GM20431 (cell line): Measurements from ENCODE around the gene CACNB1.

Source experiments
- in situ Hi-C: fragments of 300-500 bp; cut with MseI, MboI; formaldehyde crosslinking; loops from one replicate; pipeline ENCODE4 v1.15.0; 2020; ENCODE audit warnings: low sequenced_read_pairs; ENCODE audit not compliant: unreplicated experiment

CACNB1 gene

DNA sequence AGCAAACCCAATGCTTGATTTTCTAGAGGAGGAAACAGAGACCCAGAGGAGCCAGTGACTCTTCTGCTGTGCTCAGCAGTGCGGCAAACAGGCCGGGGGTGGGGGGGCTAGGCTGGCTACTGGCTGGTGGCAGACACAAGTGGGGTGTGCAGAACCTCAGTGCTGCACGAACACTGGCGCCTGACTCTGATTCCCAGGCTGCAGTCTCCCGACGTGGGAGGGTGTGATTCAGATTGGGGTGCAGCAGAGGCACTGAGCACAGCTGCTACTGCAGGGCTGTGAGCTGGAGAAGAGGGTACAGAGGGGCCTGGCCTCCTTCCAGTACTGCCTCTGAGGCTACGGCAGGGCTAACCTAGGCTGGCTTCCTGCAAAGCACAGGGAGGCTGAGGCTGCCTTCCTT is 10.7 kb upstream of the CACNB1 start:
- in situ Hi-C loops, result no loop called here

DNA sequence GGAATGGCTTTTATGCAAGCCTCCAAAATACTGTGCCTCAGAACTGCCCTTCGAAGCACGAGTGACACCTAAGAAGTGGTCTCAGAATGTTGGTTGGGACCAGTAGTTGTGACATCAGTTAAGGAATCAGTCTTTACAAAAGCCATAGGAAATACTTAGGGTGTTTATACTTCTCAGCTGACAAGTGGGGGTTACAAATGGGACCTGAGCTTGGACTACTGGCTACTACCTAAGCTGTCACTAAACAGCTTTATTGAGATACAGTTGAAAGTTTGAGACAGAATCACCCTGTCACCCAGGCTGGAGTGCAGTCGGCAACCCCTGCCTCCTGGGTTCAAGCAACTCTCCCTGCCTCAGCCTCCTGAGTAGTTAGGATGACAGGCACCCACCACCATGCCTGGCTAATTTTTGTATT is 7.7 kb upstream of the CACNB1 start:
- in situ Hi-C loops, result no loop called here

DNA sequence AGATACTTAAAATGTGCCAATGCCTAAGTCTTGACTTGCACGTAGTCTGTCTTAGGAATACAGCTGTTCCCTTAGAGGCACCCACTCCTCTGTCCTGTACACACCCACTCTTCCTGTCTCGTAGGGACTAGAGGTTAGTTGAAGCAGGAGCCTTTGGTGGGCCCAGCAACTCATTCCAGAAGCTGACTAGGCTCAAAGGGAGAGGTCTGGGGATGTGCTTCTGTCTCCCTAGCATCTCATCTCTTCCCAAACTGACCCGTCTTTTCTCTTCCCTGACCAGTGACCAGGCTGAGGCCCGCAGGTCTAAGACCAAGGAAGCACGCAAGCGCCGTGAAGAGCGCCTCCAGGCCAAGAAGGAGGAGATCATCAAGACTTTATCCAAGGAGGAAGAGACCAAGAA is 6.8 kb upstream of the CACNB1 start:
- in situ Hi-C loops, result no loop called here

DNA sequence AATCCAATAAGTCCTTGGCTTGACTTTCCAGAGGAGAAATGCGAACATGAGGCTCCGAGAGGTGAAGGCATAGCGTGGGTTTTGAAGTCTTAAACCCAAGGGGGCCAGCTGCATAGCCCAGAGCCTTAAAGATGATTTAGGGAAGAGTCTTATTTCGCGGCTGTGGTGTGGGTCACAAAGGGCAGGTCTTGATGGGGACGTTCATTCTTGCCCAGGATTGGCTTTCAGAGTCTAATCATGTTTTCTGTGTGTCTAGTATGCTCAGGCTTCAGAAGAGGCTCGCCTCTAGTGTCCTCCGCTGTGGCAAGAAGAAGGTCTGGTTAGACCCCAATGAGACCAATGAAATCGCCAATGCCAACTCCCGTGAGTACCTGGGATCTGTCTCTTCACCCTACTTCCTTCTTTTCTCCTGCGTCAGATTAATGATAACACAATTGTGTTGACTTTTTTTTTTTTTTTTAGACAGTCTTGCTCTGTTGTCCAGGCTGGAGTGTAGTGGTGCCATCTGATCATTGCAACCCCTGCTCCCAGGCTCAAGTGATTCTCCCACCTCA is 3.6 kb upstream of the CACNB1 start:
- in situ Hi-C loops, result no loop called here

DNA sequence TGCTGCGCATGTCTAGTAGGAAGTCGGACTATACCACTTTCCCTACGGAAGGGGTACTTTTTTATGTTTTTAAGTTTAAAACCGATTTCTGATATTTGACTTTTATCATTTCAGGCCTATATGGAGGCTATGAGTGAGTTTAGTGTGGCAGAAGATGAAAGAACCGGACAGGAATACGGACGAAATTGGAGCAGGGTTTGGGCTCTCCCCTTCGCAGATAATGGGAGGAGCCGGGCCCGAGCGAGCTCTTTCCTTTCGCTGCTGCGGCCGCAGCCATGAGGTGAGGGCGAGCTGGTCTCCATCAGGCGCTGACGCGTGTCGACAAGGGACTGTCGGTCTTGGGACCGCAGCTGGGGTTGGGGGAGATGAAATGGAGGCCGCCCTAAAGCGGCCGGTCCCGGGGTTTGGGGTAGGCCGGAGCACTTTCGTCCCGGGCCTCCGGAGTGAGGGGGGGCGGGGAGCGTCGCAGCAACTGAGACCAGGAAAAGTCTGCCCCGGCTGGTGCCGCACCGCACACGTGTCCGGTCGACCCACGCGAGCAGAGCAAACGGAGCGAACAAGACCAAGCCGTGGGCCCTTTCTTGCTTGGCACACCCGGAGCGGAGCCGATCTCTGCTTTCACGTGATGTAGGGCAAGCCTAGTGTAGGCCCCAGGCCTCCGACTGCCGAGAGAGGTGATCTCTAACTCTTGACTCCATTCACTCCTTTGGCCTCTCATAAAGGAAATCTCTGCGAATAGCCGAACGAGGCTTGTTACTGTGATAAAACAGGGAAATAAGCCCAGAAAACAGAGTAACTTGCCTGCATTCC is 2.8 kb upstream of the CACNB1 start, which contains the start of gene RPL19:
Gene RPL19 (plus strand): TSS at position 214 of the 810 bp plus-strand sequence. CDS start 62 bp downstream, at position 276.
- in situ Hi-C loops, result no loop called here

DNA sequence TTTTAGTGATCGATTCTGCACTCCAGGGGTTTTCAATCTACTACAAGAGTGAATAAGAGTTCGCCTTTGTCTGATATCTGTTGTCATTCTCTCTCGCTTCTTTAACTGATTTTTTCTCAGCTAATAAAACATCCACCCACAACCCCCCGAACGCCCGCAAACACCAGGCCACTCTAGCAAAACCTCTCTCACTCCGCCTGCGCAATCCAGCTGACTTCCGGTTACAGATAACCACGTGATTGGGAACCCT is 2.3 kb upstream of the CACNB1 start:
- in situ Hi-C loops, result no loop called here

DNA sequence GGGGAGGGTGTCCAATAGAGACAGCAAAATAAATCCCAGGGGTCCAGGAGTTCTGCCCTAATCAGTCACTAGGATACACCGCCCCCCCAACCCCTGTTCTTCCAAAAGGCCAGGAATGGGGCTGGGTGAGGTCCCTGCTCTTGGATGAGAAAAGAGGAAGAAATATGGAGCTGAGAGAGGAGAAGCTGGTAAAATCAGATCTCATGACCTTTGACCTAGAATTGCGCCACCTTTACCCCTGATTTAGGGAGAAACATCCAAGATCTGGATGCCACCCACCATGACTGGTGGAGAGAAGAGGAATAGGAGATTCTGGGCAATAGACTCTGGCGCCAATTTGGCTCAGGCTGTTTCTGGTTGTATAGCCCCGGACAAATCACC is 707 bp upstream of the CACNB1 start:
- in situ Hi-C loops, result no loop called here

- in situ Hi-C loops, result no loop called here
Measured at GRCh38 chr17:39196808-39197291, 619 bp downstream of the CACNB1 start.

GRCh38 chr17:39196241-39196807 is 1.1 kb downstream of the CACNB1 start:
- in situ Hi-C loops, result no loop called here

- in situ Hi-C loops, result no loop called here
Measured at GRCh38 chr17:39195568-39196160, 1.8 kb downstream of the CACNB1 start.

GRCh38 chr17:39194985-39195524 is 2.4 kb downstream of the CACNB1 start:
- in situ Hi-C loops, result no loop called here

GRCh38 chr17:39194089-39194984 is 3.1 kb downstream of the CACNB1 start:
- in situ Hi-C loops, result no loop called here

GRCh38 chr17:39193346-39193745 is 4.1 kb downstream of the CACNB1 start:
- in situ Hi-C loops, result no loop called here

GRCh38 chr17:39192901-39193300 is 4.6 kb downstream of the CACNB1 start:
- in situ Hi-C loops, result no loop called here

DNA sequence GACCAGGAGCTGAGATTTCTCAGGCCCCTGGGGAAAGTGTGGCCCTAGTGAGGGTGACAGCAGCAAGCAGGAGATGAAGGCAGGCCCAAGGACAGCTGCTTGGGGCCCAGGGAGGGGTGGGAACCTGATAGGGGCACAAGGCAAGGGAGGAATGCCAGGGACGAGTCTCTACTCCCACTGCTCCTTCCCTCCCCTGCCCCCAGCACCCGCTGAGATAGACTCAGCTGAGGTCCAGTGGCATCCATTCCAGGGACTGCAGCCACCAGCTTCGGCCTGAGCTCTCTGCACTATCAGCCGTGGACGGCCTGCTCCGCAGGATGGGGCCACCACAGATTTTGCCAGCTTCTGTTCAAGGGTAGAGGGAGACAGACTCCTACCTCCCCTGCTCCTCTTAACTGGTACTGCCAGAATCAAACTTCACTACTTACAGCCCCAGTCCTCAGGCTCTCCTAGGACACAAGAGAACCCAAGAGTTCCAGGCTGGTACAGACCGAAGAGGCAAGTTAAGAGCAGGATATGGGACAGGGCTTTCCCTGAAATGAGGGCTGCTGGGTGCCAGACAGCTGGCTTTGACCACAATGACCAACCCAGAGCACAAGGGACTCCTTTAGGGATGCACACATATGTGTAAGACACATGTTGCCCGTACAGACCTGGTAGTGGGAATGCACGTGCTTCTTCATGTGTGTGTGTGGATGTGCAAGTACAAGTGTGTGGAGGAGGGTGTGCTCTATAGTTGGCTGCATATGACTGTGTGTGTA is 5.5 kb downstream of the CACNB1 start:
- in situ Hi-C loops, result no loop called here

GRCh38 chr17:39187152-39187830 is 10.2 kb downstream of the CACNB1 start:
- in situ Hi-C loops, result no loop called here

- in situ Hi-C loops, result no loop called here
Measured at GRCh38 chr17:39186481-39187002, 10.9 kb downstream of the CACNB1 start.

DNA sequence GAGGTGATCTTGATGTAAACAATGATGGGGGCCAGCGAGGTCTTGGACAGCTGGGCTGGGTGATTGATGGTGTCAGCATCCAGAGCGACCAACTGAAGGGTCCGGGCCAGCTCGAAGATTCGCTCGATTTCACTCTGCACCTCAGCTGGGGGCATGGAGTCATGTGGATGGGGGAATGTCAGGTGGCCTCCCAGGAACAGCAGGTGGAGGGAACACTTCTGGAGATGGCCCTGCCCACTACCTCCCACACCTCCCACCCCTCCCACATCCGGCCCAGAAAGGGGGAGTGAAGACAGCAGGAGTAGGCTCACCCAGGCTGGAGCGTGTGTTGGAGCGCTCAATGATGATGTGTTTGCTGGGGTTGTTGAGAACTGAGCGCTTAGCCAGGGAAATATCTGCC is 13.7 kb downstream of the CACNB1 start:
- in situ Hi-C loops, result no loop called here
